OCI-LY3 (cell line): Measurements from ENCODE around the gene FIZ1.

Source experiments
- H2AFZ ChIP-seq: fragments of 200-600, 300-600 bp; shearing (Covaris generic); 2 replicates; pipeline ENCODE4 v1.6.0; 2014; ENCODE audit warnings: antibody characterized with exemption, low read depth, low read length
- H3K27ac ChIP-seq: fragments of 200-600, 300-600 bp; sonication (generic); 2 replicates; pipeline ENCODE4 v1.5.1; 2014; ENCODE audit warnings: mild to moderate bottlenecking, low read length, moderate library complexity, mixed read lengths
- H3K27me3 ChIP-seq: fragments of 200-600, 300-600 bp; sonication (generic); 2 replicates; pipeline ENCODE4 v1.6.1; 2014; ENCODE audit warnings: low read depth, low read length, mixed read lengths
- H3K36me3 ChIP-seq: fragments of 200-600, 300-600 bp; sonication (generic); replicated peaks from 2 replicates; pipeline ENCODE3; 2014; ENCODE audit warnings: low read depth, low read length, mixed read lengths
- H3K4me1 ChIP-seq: fragments of 300-600, 200-600 bp; sonication (generic); 2 replicates; pipeline ENCODE4 v1.6.1; 2014; ENCODE audit warnings: low read length, mixed read lengths
- H3K4me2 ChIP-seq: fragments of 200-600, 300-600 bp; sonication (generic); 2 replicates; pipeline ENCODE4 v1.6.1; 2014; ENCODE audit warnings: low read length, mixed read lengths
- H3K4me3 ChIP-seq: fragments of 300-600, 200-600 bp; sonication (generic); 2 replicates; pipeline ENCODE4 v1.5.1; 2014; ENCODE audit warnings: antibody characterized with exemption, mild to moderate bottlenecking, low read length, moderate library complexity
- H3K79me2 ChIP-seq: fragments of 300-600, 200-600 bp; shearing (Covaris generic); 2 replicates; pipeline ENCODE4 v1.6.1; 2014; ENCODE audit warnings: mild to moderate bottlenecking, low read length, mixed read lengths
- H3K9ac ChIP-seq: fragments of 300-600, 200-600 bp; shearing (Covaris generic); 2 replicates; pipeline ENCODE4 v1.6.0; 2014; ENCODE audit warnings: mild to moderate bottlenecking, low read length, moderate library complexity
- H3K9me3 ChIP-seq: fragments of 200-600, 300-600 bp; shearing (Covaris generic); 2 replicates; pipeline ENCODE4 v1.6.1; 2014; ENCODE audit warnings: low read length, mixed read lengths; ENCODE audit not compliant: insufficient read depth
- H4K20me1 ChIP-seq: fragments of 200-600, 300-600 bp; sonication (generic); 2 replicates; pipeline ENCODE4 v1.6.1; 2016; ENCODE audit warnings: low read length, mixed read lengths; ENCODE audit not compliant: insufficient read depth
- EZH2phosphoT487 ChIP-seq: fragments of 200-600 bp; shearing (Covaris generic); IDR thresholded peaks from 2 replicates; pipeline ENCODE4 v1.6.1; 2018; ENCODE audit warnings: antibody characterized with exemption, mixed run types, low read depth
- TF ChIP-seq, protein P1 (sequence below): fragments of 200-600, 300-600 bp; sonication (generic); IDR thresholded peaks from 2 replicates; pipeline ENCODE4 v1.5.1; 2014; ENCODE audit warnings: antibody characterized with exemption, low read length, low read depth

FIZ1 gene

DNA sequence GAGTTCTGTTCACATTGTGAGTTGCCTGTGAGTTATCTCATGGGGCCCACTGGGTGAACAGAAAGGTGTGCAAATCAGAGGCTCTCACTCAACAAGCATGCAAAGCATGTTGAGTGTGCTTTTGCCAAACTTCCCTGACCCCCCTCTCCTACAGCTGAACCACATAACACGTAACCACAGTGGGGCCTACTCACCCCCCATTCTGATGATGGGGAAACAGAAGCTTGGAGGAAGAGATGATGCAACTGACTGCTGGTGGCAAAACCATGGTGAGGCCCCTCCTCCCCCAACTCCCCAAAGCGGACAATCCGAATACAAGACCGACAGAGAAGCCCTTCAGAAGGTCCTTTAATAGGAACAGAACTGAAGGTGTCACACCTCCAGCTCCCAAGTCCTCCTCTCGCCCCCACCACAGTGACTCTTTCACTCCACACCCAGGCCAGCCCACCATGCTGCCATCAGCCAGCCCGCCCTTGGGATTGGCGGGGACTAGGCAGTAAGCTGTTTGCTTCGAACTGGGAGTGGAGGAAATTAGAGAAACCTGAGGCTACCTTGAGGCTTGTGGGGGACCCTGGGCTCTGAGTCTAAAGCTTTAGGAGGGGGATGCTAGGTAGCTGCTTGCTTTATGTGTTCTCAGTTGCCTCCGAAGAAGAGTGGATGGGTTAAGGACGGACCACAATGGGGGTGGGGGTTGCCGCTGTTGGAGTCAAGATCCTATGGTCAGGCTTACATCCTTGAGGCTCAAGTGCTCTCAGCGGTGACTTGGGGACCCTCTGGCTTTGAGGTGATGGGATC lies 21.3 kb upstream of the FIZ1 start:
- H3K36me3 ChIP-seq = peaks cover 28% of the 10 kb centered on the region
- TF ChIP-seq, protein P1, sequence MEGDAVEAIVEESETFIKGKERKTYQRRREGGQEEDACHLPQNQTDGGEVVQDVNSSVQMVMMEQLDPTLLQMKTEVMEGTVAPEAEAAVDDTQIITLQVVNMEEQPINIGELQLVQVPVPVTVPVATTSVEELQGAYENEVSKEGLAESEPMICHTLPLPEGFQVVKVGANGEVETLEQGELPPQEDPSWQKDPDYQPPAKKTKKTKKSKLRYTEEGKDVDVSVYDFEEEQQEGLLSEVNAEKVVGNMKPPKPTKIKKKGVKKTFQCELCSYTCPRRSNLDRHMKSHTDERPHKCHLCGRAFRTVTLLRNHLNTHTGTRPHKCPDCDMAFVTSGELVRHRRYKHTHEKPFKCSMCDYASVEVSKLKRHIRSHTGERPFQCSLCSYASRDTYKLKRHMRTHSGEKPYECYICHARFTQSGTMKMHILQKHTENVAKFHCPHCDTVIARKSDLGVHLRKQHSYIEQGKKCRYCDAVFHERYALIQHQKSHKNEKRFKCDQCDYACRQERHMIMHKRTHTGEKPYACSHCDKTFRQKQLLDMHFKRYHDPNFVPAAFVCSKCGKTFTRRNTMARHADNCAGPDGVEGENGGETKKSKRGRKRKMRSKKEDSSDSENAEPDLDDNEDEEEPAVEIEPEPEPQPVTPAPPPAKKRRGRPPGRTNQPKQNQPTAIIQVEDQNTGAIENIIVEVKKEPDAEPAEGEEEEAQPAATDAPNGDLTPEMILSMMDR = no peak
- no peak for TF ChIP-seq EZH2phosphoT487
- H3K27ac ChIP-seq = no peak overlapping the region
- peaks cover 10% of the 10 kb centered on the region for H3K4me1 ChIP-seq
- H3K27me3 ChIP-seq = no peaks in the 10 kb centered on the region
- no peak overlapping the region for H2AFZ ChIP-seq
- no peaks in the 10 kb centered on the region for H3K9me3 ChIP-seq
- no peak overlapping the region for H3K9ac ChIP-seq
- no peaks in the 10 kb centered on the region; the same call in 1 of the 2 replicates for H3K79me2 ChIP-seq
- H3K4me2 ChIP-seq = no peak overlapping the region
- H3K4me3 ChIP-seq = no peak overlapping the region
- H4K20me1 ChIP-seq = 0 out of 2 replicates have a peak, but pooled peaks cover 3% of the 10 kb centered on the region

DNA sequence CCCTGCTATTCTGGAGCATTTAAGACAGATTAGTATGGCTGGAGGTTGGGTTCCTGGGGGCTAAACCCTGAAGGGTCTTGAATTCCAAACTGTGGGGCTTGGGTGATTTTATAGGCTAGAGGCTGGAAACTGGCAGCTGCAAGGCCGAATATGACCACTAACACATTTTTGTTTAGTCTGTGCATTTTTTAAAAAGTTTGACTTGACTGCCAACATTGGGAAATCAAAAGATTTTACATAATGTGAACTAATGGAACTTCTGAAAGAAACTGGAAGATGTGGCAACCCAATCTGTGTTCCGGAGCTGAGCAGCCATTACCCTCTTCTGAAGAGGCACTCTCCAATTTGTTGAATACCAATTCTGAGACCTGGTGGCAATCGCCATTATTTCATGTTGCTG lies 20.0 kb upstream of the FIZ1 start:
- Histone ChIP-seq H2AFZ (no peak overlapping the region), H3K27me3 (no peaks in the 10 kb centered on the region), H3K79me2 (no peaks in the 10 kb centered on the region; the same call in 1 of the 2 replicates), H3K27ac (no peak overlapping the region), H3K36me3 (peaks cover 37% of the 10 kb centered on the region), H4K20me1 (0 out of 2 replicates have a peak, but pooled peaks cover 3% of the 10 kb centered on the region), H3K9me3 (no peaks in the 10 kb centered on the region), H3K4me1 (peaks cover 5% of the 10 kb centered on the region; the same call in 1 of the 2 replicates), H3K9ac (no peak overlapping the region), H3K4me3 (no peak overlapping the region), H3K4me2 (no peak overlapping the region)
- TF ChIP-seq, protein P1 = no peak
- TF ChIP-seq EZH2phosphoT487 = no peak

DNA sequence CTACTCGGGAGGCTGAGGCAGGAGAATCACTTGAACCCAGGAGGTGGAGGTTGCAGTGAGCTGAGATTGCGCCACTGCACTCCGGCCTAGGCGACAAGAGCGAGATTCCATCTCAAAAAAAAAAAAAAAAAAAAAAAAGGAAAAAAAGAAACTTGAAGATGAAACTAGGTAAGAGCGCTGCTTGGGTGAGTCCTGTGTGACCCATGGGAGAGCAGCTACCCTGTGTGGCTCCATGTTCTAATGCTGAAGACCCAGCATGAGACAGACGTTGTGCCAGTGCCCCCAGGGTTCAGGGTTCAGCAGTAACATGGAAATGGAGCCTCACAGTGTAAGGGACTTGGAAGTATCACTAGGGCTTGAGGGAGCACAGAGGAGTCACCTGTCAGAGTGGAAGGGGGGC lies 19.1 kb upstream of the FIZ1 start:
- Histone ChIP-seq H3K9me3 (no peaks in the 10 kb centered on the region), H4K20me1 (0 out of 2 replicates have a peak, but pooled peaks cover 3% of the 10 kb centered on the region), H3K4me1 (no peaks in the 10 kb centered on the region), H3K36me3 (peaks cover 37% of the 10 kb centered on the region), H2AFZ (no peak overlapping the region), H3K4me2 (no peak overlapping the region), H3K79me2 (no peaks in the 10 kb centered on the region; the same call in 1 of the 2 replicates), H3K27ac (no peak overlapping the region), H3K27me3 (no peaks in the 10 kb centered on the region), H3K4me3 (no peak overlapping the region), H3K9ac (no peak overlapping the region)
- TF ChIP-seq EZH2phosphoT487 = no peak
- TF ChIP-seq, protein P1 = no peak

DNA sequence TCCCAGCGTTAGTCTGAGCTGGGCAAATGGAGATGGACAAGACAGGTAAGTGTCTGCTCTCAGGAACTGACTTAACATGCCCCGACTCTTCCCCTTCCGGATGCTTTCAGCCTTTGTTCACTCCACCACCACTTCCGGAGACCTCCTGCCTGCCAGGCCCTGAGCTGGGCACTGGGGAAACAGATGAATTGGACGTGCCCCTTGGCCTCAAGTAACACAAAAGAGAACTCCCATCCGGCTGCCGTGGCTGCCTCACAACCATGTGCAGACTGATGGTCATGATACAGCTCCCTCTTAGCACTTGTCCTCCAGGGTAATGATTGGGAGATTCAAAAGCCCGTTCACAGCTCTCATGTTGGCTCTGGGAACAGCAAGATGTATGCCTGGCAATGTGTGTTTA lies 18.1 kb upstream of the FIZ1 start:
- H3K4me2 ChIP-seq = no peak overlapping the region
- H3K36me3 ChIP-seq = peaks cover 37% of the 10 kb centered on the region
- H3K79me2 ChIP-seq = peaks cover 9% of the 10 kb centered on the region
- H3K4me1 ChIP-seq = peaks cover 7% of the 10 kb centered on the region
- no peak overlapping the region for H3K27ac ChIP-seq
- no peak overlapping the region for H2AFZ ChIP-seq
- no peak overlapping the region for H3K9ac ChIP-seq
- no peaks in the 10 kb centered on the region for H3K27me3 ChIP-seq
- TF ChIP-seq EZH2phosphoT487 = no peak
- TF ChIP-seq, protein P1 = no peak
- H3K4me3 ChIP-seq = no peak overlapping the region
- H3K9me3 ChIP-seq = no peaks in the 10 kb centered on the region
- peaks cover 8% of the 10 kb centered on the region for H4K20me1 ChIP-seq
